ENCODE data around the gene FKBP3.

The FKBP3 gene

GRCh38 chr14:45144658-45145057, 10.4 kb upstream of the FKBP3 start:
- TF ChIP-seq SIN3A (IDR thresholded peaks at IDR 0.05; ENCODE audit: borderline replicate concordance, insufficient read depth, low read length) (no peak), REST (IDR thresholded peaks at IDR 0.05; ENCODE audit: insufficient read depth in 1 of 2, low read depth in 2 of 2, low read length in 2 of 2) (no peak), POLR2AphosphoS5 (IDR thresholded peaks at IDR 0.05; ENCODE audit: low read depth, low read length) (no peak), FOXP2 (optimal IDR thresholded peaks at IDR 0.05; ENCODE audit: borderline replicate concordance, extremely low read depth, extremely low read length, insufficient read depth) (no peak), TAF1 (IDR thresholded peaks at IDR 0.05; ENCODE audit: borderline replicate concordance, insufficient read depth, low read length) (no peak)

GRCh38 chr14:45140661-45141187, 6.4 kb upstream of the FKBP3 start:
- TF ChIP-seq SIN3A (IDR thresholded peaks at IDR 0.05; ENCODE audit: borderline replicate concordance, insufficient read depth, low read length) (no peak), TAF1 (IDR thresholded peaks at IDR 0.05; ENCODE audit: borderline replicate concordance, insufficient read depth, low read length) (no peak), REST (IDR thresholded peaks at IDR 0.05; ENCODE audit: insufficient read depth in 1 of 2, low read depth in 2 of 2, low read length in 2 of 2) (no peak), POLR2AphosphoS5 (IDR thresholded peaks at IDR 0.05; ENCODE audit: low read depth, low read length) (no peak), FOXP2 (optimal IDR thresholded peaks at IDR 0.05; ENCODE audit: borderline replicate concordance, extremely low read depth, extremely low read length, insufficient read depth) (no peak)

- TF ChIP-seq SIN3A (IDR thresholded peaks at IDR 0.05; ENCODE audit: borderline replicate concordance, insufficient read depth, low read length) (no peak), REST (IDR thresholded peaks at IDR 0.05; ENCODE audit: insufficient read depth in 1 of 2, low read depth in 2 of 2, low read length in 2 of 2) (no peak), TAF1 (IDR thresholded peaks at IDR 0.05; ENCODE audit: borderline replicate concordance, insufficient read depth, low read length) (no peak), POLR2AphosphoS5 (IDR thresholded peaks at IDR 0.05; ENCODE audit: low read depth, low read length) (no peak), FOXP2 (optimal IDR thresholded peaks at IDR 0.05; ENCODE audit: borderline replicate concordance, extremely low read depth, extremely low read length, insufficient read depth) (no peak)
These were observed 2.1 kb upstream of the FKBP3 start for GRCh38 chr14:45136399-45136798.

GRCh38 chr14:45135659-45136395, 1.5 kb upstream of the FKBP3 start, which contains the start of gene FANCM:
Gene FANCM, plus strand, starts transcription at chr14:45135930. Its CDS starts 102 bp downstream, at chr14:45136032.
- TF ChIP-seq TAF1 (IDR thresholded peaks at IDR 0.05; ENCODE audit: borderline replicate concordance, insufficient read depth, low read length): 0 out of 2 replicates have a peak, but pooled peaks have one; percentile 34
- TF ChIP-seq FOXP2 (optimal IDR thresholded peaks at IDR 0.05; ENCODE audit: borderline replicate concordance, extremely low read depth, extremely low read length, insufficient read depth): no peak
- TF ChIP-seq REST (IDR thresholded peaks at IDR 0.05; ENCODE audit: insufficient read depth in 1 of 2, low read depth in 2 of 2, low read length in 2 of 2): no peak
- TF ChIP-seq POLR2AphosphoS5 (IDR thresholded peaks at IDR 0.05; ENCODE audit: low read depth, low read length): peak; percentile 71
- TF ChIP-seq SIN3A (IDR thresholded peaks at IDR 0.05; ENCODE audit: borderline replicate concordance, insufficient read depth, low read length): peak; percentile 16; the same call in 1 of the 2 replicates

Data from PFSK-1 (cell line).